Stimulated activated naive CD4-positive, alpha-beta T cell treated with Interleukin-2 at 50 U/mL for 16 hours (primary cell): Measurements from ENCODE around the gene MTCH1.

Experiments
- DNase-seq: peaks from one replicate; lab custom pipeline; 2025; lab: John Stamatoyannopoulos, UW

Gene MTCH1

GRCh38 chr6:36926708-36927513 is 59.1 kb downstream of the MTCH1 start:
- no peak for DNase-seq

GRCh38 chr6:36925809-36926208 is 60.2 kb downstream of the MTCH1 start:
- no peak for DNase-seq

- no peak for DNase-seq
Measured at GRCh38 chr6:36924778-36925374, 61.1 kb downstream of the MTCH1 start.

- no peak for DNase-seq
Measured at GRCh38 chr6:36924131-36924530, 61.9 kb downstream of the MTCH1 start.

- DNase-seq, result no peak
Measured at GRCh38 chr6:36920546-36920945, 65.5 kb downstream of the MTCH1 start.

- no peak for DNase-seq
Measured at GRCh38 chr6:36920049-36920448, 65.9 kb downstream of the MTCH1 start.
